ENCODE results near the gene C20orf144.

The C20orf144 gene

DNA sequence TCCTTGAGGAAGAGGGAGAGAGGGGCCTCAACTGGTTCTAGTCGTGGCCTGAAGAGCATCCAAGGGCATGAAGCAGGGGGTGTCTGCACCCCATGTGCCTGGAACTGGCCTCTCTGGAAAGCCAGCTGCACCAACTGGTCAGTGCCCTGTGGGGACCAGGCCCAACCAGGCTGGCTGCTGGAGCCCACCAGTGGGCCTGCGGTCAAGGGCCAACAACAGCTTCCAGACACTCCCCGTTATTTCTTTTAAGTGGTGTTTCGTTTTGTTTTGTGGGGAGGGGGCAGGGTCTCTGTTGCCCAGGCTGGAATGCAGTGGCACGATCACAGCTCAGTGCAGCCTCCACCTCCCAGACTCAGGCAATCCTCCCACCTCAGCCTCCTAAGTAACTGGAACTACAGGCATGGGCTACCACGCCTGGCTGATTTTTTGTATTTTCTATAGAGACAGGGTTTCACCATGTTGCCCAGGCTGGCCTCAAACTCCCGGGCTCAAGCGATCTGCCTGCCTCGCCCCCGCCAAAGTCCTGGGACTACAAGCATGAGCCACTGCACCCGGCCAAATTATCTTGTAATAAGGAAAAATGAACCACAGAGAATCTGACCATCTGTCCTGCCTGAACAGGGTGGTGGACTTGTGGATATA is 11.9 kb upstream of the C20orf144 start:
- DNase-seq: no peak

DNA sequence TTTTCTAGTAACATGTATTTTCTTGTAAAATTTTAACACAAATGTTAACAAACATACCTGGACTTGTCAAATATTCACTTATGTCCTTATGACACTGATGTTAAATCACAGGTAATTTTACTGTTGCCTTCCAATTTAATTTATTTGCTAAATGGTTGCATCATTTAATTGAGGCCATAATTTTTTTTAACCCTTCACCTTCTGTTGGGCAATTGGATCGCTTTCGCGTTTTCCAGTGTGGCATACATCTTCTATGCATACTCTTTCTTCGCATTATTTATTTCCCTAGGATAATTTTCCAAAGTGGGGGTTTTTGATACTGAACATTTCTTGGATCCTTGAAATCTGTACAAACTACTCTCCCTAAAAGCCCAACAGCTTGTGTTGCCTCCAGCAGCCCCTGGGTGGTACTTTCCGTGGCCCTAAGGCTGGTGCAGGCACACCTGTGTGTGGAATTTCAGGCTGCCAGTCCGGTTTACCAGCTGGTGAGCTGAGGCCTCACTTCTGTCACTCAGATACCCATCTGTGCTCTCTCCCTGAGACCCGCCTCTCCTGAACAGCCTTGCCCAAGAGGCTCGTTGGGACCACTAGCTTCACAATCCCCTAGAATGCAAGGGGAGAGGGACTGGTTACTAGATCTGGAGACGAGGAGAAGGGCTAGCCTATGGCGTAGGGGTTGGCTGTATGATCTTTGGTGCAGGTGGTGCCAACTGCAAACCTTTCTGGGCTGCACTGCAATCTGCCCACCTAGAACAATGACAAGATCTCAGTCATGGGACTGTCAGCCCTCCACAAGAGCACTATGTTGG is 11.2 kb upstream of the C20orf144 start:
- DNase-seq: no peak

DNA sequence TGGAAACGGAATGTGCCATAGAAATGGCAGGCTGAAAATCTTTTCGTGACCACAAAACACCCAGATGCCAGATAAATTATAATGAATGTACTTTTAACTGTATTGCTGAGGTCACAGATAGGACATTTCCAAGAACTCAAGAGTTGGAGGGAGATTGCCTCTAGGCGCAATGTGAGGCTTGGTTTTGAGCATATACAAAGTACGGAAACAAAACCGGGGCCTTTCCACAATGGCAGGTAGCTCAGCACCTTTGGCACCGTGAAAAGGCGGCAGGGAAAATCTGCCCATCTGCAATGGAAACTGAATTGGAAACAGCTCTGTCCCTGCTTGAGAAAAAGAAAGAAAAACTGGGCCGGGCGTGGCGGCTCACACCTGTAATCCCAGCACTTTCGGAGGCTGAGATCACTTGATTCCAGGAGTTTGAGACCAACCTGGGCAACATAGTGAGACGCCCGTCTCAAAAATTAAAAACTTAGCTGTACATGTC is 10.5 kb upstream of the C20orf144 start:
- peak; percentile 80 for DNase-seq

DNA sequence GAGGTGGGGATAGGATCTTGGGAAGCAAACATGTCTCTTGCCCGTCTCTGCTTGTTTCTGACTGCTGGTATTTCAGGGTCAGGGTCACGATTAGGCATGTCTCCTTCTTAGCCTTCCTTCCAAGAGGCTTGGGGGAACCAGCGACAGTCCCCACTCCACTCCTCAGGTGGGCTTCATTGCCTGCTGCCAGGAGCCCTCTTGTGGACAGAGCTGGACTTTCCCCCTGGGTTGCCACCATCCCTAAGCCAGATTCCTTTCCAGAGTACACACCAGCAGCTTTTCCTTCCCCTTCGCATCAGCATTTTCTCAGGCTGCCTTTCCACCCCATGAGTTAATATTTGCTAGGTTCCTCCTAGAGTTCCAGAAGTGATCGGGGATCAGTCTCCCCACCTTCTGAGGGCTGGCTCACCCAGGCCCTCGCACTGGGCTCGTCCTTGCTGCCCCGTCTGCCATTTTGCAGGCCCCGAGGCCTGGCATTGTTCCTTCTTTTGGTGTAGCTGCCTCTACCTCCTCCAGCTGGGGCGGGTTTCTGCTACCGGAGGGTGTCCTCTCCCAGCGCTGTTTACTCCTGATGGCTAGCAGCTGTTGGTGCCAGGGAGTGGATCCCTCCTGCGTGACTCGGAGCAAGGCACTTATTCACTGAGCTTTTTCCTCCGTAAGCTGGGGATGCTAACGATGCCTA is 8.8 kb upstream of the C20orf144 start:
- DNase-seq: peak; percentile 76

DNA sequence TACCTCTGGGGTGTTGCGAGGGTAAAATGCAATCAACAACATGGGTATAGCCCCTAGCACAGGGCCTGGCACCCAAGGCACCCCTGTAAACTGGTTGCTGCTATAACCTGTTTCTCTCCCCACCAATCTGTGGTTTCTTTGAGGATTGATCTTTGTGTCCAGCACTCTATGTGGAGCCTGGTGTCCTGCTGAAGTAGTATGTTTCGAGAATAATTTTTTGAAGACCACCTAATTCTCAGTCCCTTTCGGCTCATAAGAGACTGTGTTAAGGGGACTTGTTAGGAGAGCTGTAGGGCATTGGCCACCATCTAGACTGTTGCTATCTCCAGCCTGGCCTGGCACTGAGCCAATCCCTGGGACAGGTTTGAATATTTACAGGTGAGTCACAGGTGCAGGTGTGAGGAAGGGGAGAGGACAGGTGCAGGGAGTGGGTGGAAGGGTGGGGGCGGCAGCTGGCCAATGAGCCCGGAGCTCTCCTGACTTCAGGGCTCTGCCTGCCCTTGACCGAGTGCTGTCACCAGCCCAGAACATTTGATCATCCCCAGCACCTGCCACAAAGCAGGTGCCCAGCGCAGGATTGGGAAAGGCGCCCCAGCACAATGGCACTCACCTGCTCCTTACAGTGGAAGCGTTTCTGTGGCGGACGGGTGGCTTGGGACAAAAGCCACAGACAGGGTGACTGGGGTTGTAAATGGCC is 8.1 kb upstream of the C20orf144 start:
- DNase-seq: no peak

DNA sequence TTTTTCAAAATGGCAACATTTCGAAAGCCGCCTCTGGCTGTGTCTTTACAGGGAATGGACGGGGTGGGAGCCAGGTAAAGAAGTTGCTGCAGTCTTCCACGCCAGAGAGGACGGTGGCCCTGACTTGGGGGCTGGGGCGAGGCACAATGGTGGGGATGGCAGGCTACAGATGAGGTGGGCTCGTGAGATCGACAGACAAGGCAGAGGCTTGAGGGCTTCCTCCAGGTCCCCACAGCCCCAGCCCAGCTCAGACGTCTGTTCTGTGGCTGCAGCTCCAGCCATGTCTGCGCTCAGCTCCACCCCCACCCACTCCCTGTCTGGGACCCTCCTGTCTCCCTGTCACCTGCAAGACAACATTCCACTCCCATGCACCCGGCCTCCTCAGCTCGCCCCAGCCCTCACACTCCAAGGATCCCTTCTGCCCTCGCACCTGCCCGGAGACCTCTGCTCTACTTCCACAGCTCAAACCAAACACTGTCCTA is 7.4 kb upstream of the C20orf144 start:
- DNase-seq: no peak

DNA sequence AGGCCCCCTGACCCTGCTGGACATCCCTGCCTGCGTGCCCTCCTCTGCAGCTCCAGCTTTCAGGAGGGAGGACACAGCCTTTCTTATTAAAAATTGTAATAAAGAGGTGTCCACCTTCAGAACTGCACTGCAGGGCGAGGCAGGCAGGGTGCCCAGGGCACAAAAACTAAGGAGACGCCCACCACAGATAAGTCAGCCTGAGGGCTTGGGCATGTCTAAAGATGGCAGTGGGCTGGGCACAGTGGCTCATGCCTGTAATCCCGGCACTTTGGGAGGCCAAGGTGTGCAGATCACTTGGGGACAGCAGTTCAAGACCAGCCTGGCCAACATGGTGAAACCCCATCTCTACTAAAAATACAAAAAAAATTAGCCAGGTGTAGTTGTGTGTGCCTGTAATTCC is 7.0 kb upstream of the C20orf144 start:
- DNase-seq: no peak

DNA sequence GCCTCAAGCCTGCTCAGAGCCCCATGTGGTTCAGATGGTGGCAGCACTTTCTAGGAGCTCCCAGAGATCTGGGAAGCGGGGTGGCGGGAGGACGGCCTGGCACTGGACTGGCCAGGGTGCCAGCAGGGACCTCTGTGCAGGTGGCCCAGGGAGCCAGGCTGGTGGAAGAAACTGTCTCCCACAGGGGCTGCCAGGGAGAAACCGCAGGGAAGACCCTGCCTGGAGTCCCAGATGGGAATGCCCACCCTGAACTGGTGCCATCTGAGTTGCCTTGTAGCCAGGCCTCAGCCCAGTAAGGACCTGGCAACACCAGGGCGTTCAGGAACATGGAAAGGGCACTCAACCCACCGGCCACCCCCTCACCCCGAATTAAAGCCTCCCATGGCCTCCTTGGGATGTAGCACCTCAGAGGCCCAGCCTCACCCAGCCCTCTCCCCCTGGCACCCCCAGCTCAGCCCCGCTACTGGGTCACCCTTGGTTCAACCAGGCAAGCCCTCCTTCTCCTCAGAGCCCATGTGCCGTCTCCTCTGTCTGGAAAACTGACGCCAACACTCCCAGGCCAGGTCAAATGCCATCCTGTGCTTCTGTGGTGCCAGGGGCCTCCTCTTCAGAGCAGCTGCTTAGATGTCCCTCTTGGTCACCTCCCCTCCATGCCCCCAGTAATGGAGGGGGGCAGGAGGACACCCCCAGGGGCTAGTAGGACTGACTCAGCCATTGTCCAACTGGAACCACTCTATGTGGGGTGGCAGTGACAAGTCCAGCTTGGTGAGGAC is 5.9 kb upstream of the C20orf144 start:
- DNase-seq: no peak

DNA sequence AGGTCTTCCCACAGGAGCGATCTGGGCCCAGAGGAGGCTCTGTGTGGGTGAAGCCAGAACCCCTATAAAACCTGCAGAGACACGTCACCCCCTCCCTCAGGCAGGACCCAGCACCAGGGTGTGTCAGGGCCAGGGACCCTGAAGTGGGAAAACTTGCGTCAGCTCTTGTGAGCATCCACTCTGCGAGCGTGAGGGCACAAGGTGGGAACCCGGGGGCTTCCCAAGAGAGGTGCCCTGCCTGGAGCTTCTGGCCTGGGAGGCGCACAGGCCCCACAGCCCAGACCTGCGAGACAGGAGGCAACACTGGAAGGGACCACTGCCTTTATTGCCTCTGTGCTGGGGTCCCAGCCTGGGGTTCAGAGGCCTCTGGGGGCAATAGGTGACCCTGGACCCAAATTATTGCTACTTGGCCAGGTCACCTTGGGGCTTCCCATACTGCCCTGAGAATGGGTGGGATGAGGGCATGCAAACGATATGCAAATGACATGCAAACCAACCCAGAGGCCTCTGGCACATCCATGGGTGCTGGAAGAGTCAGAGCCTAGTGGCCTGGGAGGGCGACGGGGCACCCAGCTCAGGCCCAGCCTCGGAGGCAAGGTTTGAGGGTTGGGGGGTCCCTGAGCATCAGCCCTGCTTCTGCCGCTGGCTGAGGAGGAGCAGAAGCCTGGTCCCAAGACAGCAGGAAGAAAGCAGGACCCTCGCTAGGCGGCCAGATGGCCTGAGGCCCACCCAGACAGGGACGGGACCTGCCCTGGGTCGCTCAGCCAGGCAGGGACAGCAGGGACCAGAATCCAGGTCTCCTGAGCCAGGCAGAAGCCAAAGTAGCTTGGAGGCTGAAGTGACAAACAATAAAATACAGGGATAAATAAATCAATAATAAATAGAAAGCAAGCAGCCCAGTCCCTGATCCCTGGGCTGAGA is 5.1 kb upstream of the C20orf144 start:
- DNase-seq: no peak

DNA sequence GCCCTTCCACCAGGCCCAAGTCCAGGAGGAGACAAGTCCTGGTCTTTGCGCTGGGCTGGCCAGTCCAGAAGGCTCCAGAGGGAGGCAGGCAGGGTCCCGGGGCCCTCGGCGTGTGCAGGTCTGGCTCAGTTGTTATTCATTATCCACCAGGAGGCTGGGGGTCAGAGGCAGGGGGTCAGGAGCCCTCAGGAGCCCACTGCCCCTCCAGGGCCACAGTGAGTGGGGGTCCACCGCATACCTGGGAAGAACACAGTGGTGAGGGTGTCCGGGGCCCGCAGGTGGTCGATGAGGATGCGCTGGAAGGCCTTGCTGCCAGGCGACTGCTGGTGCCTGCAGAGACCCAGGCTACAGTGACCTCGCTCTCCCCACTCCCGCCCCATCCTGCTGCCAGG is 4.4 kb upstream of the C20orf144 start:
- no peak for DNase-seq

DNA sequence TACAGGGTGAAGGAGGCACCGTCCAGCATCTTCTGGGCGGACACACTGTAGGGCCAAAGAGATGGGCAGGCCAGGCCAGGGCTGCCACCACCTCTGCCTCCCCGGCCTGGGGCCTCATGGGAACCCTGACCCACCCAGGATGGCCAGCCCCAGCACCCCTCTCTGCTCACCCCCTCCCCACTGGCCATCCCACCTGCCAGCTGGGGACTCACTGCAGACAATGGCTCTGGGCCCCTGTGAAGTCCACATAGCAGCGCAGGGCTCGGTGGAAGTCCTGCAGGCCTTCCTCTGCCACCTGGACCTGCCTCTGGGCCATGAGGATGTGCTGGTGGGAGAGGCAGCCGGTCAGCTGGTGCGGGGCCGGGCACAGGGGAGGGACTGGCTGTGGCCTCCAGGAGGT is 3.6 kb upstream of the C20orf144 start:
- no peak for DNase-seq

DNA sequence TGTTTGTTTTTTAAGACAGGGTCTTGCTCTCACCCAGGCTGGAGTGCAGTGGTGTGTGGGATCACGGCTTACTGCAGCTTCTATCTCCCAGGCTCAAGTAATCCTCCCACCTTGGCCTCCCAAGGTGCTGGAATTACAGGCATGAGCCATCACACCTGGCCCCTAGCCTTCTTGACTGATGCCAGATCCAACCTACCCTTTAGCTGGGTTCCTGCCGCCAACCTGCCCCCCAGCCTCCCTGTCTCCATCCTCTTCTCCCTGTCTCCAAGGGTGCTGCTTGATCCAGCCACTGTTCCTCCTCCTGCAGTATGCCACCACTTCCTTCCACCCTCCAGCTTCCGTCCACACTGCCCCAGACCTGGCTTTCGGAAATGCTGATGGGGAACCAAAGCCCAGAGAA is 3.2 kb upstream of the C20orf144 start:
- no peak for DNase-seq

DNA sequence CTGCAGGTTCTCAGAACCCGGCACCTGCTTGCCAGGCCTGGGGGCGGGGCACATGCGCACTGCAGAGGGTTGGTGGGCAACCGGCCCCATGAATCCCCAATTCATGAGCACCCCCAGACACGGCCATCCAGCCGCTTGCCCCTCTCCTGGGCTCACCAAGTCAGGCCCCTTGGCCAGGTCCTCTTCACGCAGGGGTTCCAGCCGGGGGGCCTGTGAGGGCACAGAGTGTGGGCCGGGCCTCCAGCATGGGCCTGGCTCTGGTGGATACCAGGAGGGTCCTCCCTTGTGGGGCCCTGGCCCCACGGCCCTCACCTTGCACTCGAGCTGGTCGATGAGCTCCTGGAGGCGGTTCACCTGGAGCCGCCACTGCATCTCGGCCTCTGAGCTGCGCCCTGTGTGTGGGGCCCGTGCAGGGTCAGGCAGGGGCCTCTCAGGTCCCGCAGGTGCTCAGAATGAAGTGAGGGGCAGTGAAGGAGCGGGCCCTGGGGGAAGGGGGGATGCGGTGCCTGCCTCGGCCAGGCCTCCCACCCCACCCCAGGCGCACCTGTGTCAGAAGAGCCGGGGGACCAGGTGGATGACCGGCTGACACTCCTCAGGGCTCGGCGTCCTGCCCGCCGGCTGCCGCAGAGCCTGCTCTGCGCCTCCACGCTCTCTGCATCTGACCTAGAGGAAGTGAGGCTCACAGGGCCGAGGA is 2.6 kb upstream of the C20orf144 start:
- no peak for DNase-seq

DNA sequence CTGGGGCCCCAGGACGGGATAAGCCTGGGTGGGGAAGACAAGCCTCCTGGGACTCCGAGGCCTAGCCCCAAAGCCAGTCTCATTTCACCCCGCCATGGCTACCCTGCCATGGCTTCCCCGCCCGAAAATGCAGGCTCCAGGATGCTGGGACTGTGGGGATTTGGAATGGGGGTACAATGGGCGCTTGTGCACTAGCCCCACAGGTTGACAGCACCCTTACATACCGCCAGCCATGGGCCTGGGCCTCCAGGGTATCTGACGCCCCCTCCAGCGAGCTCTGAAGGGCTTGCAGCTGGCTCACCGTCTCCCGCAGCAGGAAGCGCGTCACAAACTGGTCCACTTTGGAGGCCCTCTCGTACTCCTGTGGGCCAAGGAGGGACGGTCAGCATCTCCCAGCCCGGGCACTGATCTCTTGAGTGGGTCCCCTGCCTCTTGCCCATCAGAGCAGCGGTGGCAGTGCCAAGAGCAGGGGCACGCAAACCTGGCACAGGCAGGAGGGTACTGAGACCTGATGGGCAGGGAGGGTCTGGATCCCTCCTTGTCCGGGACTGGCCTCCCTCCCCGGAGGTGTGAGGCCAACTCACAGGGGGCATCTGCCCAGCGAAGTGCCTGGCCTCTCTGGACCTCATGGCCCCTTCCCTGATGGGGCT is 2.0 kb upstream of the C20orf144 start:
- DNase-seq: no peak

DNA sequence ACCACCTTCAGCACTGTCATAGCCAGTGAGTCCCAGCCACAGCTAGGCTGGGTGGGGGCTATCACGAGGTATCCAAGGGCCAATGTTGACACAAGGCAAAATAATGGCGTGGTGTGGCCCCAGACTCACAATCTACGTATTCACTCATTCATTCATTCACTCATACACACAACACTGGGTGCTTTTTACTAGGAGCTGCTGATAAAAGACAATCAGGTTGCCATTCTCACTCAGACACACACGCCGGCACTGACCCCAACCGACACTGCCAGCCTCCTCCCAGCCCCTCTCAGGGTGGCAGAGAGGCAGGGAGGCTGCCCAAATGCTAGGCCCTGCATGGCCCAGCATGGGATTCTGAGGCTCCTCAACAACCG is 1.5 kb upstream of the C20orf144 start:
- no peak for DNase-seq

DNA sequence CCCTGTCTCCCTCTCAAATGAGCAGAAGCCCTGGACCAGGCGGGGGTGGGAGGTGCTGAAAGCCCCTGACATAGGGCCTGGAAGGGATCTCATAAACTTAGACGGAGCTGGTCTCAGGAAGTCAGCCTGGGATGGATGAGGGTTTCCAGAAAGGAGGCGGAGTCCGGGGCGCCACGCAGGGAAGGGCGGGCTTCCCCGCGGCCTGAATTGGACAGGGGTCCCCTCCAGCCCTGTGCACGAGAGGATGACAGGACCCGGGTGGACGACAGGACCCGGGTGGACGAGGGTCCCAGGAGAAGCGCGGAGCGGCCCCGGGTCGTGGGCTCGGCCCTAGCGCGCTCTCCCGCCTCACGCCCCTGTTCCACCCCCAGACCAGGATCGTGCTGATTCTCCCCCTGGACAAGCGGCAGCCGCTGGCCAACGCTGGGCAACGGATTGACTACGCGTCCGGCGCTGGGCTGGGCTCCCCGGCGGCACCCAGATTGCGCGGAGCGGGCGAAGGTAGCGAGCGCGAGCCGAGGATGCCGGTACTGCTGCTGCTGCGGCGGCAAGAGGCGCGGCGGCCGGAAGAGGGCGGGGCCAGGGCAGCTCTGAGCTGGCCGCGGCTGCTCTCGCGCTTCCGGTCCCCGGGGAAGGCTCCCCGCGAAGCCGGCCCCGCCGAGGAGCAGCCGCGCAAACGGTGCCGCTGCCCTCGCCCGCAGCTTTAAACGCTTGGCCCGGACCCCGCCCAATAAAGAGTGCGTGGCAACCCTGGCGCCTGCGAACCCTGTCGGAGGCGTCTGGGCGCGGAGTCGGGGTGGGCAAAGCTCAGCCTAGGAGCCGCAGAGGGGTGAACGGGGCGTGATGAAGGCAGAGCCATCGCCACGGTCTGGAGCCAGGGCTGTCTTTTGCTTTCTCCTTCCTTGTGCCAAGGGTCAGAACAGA is 1.3 kb downstream of the C20orf144 start:
- DNase-seq: peak; percentile 93

DNA sequence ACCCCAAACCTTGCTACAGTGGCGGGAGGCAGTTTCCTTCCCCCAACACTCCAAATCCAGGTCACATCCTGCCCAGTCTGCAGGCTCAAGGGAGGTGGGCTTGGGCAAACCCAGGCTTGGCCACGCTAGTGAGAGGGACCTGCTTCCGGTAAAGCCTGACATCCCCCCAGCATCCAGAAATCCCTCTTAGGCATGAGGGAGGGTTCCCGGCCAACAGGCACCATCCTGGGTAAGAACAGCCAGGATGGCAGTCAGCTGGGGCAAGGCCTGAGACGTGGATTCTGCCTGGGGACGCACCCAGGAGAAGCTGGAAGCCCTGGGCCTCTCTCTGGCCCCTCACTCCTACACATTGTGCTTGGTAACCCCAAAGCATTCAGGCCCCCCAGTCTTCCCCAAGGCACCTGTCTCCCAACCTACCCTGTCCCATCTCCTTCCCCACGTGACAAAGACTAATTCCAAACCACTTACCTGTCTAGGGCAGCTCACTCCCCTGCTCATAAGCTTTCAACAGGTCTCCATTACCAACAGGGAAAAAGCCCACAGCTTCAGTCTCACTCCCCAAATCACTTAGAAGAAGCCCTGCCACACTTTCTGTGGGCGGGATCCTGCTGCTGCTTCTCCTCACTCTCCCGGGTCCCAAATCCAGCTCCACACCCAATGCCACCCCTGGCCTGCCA is 2.1 kb downstream of the C20orf144 start:
- no peak for DNase-seq

DNA sequence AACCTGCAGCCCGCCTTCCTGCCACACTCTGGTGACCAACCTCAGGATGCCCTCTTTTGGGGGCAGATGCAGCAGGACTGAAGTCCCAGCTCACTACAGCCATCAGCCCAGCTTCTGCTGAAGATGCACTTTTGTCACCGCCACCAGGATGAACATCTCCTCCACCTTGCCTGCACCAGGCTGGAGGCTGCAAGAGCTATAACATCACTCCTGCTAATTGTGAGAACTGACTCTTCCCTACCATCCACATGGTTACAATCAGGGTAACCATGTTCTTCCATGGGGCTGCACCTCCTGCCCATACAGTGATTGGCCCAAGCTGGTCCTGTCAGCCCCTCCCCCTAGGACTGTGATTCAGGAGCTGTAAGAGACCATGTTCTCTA is 2.6 kb downstream of the C20orf144 start:
- no peak for DNase-seq
